ENCODE measurements around the gene IL7R. TPM values are rescaled to one million over a fixed set of nuclear protein-coding genes. Genes with fewer than 3 reads are reported as not detected.

The IL7R gene
- total and polyA plus RNA-seq, 10 of the 15 experiments (the other 5 are each of a cell fraction or from before 2014, with no cell fraction given): 0.40 to 21.1 (median 0.85) TPM

DNA sequence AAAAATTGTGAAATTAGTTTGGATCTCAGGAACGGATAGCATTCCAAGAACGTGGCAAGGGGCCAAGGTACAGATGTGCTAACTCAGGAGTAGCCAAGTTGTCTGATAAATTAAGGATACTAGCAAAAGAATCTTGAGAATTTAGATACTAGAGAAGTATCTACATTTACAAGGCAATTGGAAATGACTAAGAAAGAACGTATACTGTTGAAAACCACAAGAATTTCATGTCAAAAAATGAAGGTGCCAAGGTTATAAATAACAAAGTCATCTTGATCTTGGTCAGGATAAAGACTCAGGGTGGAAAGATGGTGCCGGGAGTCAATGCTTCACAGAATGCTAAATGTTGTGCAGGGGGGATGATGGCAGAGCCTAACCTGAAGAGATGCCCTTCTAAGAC lies 62.5 kb downstream of the IL7R start:
- Histone ChIP-seq H2AFZ (ENCODE audit: control insufficient read depth, low read depth, low read length) (no peak overlapping the region), H3K79me2 (ENCODE audit: control insufficient read depth, insufficient read depth, low read length) (no peaks in the 10 kb centered on the region), H3K9ac (ENCODE audit: control insufficient read depth, insufficient read depth, low read length) (no peak overlapping the region), H3K4me3 (no peak overlapping the region), H3K36me3 (ENCODE audit: control insufficient read depth in 2 of 2, insufficient read depth in 2 of 2, low read length in 1 of 2) (no peaks in the 10 kb centered on the region), H4K20me1 (ENCODE audit: control insufficient read depth, insufficient read depth) (no peaks in the 10 kb centered on the region), H3K4me1 (ENCODE audit: control insufficient read depth, insufficient read depth, low read length) (no peaks in the 10 kb centered on the region), H3K9me3 (replicated peaks; ENCODE audit: control insufficient read depth, insufficient read depth, low read length) (peaks cover 4% of the 10 kb centered on the region; the same call in 2 of the 3 replicates), H3K27ac (ENCODE audit: control insufficient read depth, insufficient read depth) (no peak overlapping the region), H3K27me3 (replicated peaks in 1 of 2; ENCODE audit: control insufficient read depth in 2 of 2, insufficient read depth in 2 of 2, low read length in 1 of 2) (no peaks in the 10 kb centered on the region), H3K4me2 (ENCODE audit: control insufficient read depth, insufficient read depth) (no peak overlapping the region)
- in situ Hi-C loops (cut with MboI): no loop called here
- no TSS peak for BruUV-seq (replicated peaks)
- RAD21 ChIA-PET (ENCODE audit: unreplicated experiment): interaction anchor here (1.0 kb wide), 1 partner anchor 142 kb away, joined by 5 read pairs; no protein-coding TSS in a partner anchor
- peak; percentile 8; the same call in 1 of the 2 replicates for TF ChIP-seq RUNX3 (IDR thresholded peaks at IDR 0.05; ENCODE audit: low read length)
- TF ChIP-seq RAD21 (IDR thresholded peaks at IDR 0.05; ENCODE audit: insufficient read depth, low read depth, low read length): no peak
- no peak for TF ChIP-seq CBX5 (IDR thresholded peaks at IDR 0.05; ENCODE audit: low read depth)
- no peak for DNase-seq (ENCODE audit: low read depth, low spot score)
- intact Hi-C loops (cut with micrococcal nuclease; ENCODE audit: unreplicated experiment): no loop called here
- POLR2A ChIA-PET: no interaction called here
- CTCF ChIA-PET: interaction anchor here (0.6 to 16.3 kb wide), 3 partner anchors 8 to 139 kb away, joined by 3 to 359 read pairs (median 4); no protein-coding TSS in a partner anchor
- SMC1A ChIA-PET (ENCODE audit: uncharacterized antibody, unreplicated experiment): interaction anchor here (1.0 to 2.4 kb wide), 4 partner anchors 8 to 268 kb away, joined by 3 to 7 read pairs (median 4); no protein-coding TSS in a partner anchor
- no peak for FAIRE-seq
- WGBS (ENCODE audit: insufficient coverage, insufficient replicate concordance, low lambda C conversion rate, missing lambda C conversion rate): 11% methylated on average over 4 of the region's 4 CpGs
- ATAC-seq: no peak; the same call in 2 of the 3 replicates

DNA sequence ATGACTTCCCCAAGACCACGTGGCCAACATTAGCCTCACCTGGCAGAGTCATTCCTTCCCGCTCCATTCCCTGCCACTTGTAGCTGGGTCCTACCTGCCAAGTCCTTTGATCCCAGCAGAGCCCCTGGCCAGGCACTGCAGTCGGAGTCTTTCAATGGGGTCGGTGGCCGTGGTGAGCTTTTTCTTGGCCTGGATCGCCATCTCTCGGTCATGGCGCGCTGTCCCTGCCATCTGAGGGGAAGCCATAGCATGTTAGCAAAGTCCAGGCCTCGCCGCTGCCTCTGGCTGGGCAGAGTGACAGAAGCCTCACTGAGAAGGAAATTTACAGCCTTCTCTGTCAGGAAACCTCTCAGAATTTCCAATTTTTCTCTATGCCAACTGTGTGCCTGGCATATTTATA lies 64.2 kb downstream of the IL7R start:
- no peaks in the 10 kb centered on the region for H3K36me3 ChIP-seq (ENCODE audit: control insufficient read depth in 2 of 2, insufficient read depth in 2 of 2, low read length in 1 of 2)
- no peak for DNase-seq (ENCODE audit: low read depth, low spot score)
- POLR2A ChIA-PET: no interaction called here
- BruUV-seq (replicated peaks): no TSS peak
- in situ Hi-C loops (cut with MboI) (loop anchor here (5.0 kb wide), 3 partner anchors 144 to 829 kb away; no protein-coding TSS in a partner anchor), intact Hi-C loops (cut with micrococcal nuclease; ENCODE audit: unreplicated experiment) (loop anchor here (10.0 kb wide), 1 partner anchor 486 kb away; no protein-coding TSS in a partner anchor)
- peak; percentile 65 for ATAC-seq
- H3K79me2 ChIP-seq (ENCODE audit: control insufficient read depth, insufficient read depth, low read length): no peaks in the 10 kb centered on the region
- H3K4me1 ChIP-seq (ENCODE audit: control insufficient read depth, insufficient read depth, low read length): peaks cover 4% of the 10 kb centered on the region; the same call in 1 of the 2 replicates
- H3K4me2 ChIP-seq (ENCODE audit: control insufficient read depth, insufficient read depth): no peak overlapping the region
- SMC1A ChIA-PET (ENCODE audit: uncharacterized antibody, unreplicated experiment): interaction anchor here (1.0 to 13.1 kb wide), 7 partner anchors 14 to 152 kb away, joined by 3 to 276 read pairs (median 4); no protein-coding TSS in a partner anchor
- no peak overlapping the region for H3K27ac ChIP-seq (ENCODE audit: control insufficient read depth, insufficient read depth)
- H2AFZ ChIP-seq (ENCODE audit: control insufficient read depth, low read depth, low read length): no peak overlapping the region
- H4K20me1 ChIP-seq (ENCODE audit: control insufficient read depth, insufficient read depth): no peaks in the 10 kb centered on the region
- no peak for FAIRE-seq
- TF ChIP-seq RAD21 (IDR thresholded peaks at IDR 0.05; ENCODE audit: insufficient read depth, low read depth, low read length): peak; percentile 46; the same call in 1 of the 2 replicates
- peak; percentile 46; the same call in 1 of the 2 replicates for TF ChIP-seq SMC3 (IDR thresholded peaks at IDR 0.05; ENCODE audit: borderline replicate concordance, low read length)
- peak; percentile 31; the same call in 1 of the 2 replicates for TF ChIP-seq YY1 (IDR thresholded peaks at IDR 0.05; ENCODE audit: low read depth, low read length)
- TF ChIP-seq MEF2B (IDR thresholded peaks at IDR 0.05; ENCODE audit: partially characterized antibody, poor library complexity, severe bottlenecking): no peak
- TF ChIP-seq RAD51 (IDR thresholded peaks at IDR 0.05): no peak
- peak; percentile 27; the same call in 1 of the 2 replicates for TF ChIP-seq SPI1 (IDR thresholded peaks at IDR 0.05; ENCODE audit: borderline replicate concordance, insufficient read depth, low read depth, low read length)
- TF ChIP-seq, protein P1, sequence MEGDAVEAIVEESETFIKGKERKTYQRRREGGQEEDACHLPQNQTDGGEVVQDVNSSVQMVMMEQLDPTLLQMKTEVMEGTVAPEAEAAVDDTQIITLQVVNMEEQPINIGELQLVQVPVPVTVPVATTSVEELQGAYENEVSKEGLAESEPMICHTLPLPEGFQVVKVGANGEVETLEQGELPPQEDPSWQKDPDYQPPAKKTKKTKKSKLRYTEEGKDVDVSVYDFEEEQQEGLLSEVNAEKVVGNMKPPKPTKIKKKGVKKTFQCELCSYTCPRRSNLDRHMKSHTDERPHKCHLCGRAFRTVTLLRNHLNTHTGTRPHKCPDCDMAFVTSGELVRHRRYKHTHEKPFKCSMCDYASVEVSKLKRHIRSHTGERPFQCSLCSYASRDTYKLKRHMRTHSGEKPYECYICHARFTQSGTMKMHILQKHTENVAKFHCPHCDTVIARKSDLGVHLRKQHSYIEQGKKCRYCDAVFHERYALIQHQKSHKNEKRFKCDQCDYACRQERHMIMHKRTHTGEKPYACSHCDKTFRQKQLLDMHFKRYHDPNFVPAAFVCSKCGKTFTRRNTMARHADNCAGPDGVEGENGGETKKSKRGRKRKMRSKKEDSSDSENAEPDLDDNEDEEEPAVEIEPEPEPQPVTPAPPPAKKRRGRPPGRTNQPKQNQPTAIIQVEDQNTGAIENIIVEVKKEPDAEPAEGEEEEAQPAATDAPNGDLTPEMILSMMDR (IDR thresholded peaks at IDR 0.05 in 2 of 3, conservative IDR thresholded peaks at IDR 0.05 in 1 of 3; ENCODE audit: control insufficient read depth in 2 of 3, extremely low read depth in 1 of 3, insufficient read depth in 1 of 3, low read depth in 3 of 3, low read length in 3 of 3): peak in 2 of 3 experiments; percentile 7 to 36; a peak in 1 of 6 replicates
- no peak overlapping the region for H3K4me3 ChIP-seq
- no peak overlapping the region for H3K9ac ChIP-seq (ENCODE audit: control insufficient read depth, insufficient read depth, low read length)
- CTCF ChIA-PET: interaction anchor here (1.1 to 16.3 kb wide), 9 partner anchors 12 to 270 kb away, joined by 3 to 359 read pairs (median 8); no protein-coding TSS in a partner anchor
- peaks cover 4% of the 10 kb centered on the region; the same call in 2 of the 3 replicates for H3K9me3 ChIP-seq (replicated peaks; ENCODE audit: control insufficient read depth, insufficient read depth, low read length)
- RAD21 ChIA-PET (ENCODE audit: unreplicated experiment): interaction anchor here (1.0 to 3.4 kb wide), 6 partner anchors 46 to 271 kb away, joined by 3 to 24 read pairs (median 4); no protein-coding TSS in a partner anchor
- no peaks in the 10 kb centered on the region for H3K27me3 ChIP-seq (replicated peaks in 1 of 2; ENCODE audit: control insufficient read depth in 2 of 2, insufficient read depth in 2 of 2, low read length in 1 of 2)
- 57% methylated on average over 11 of the region's 11 CpGs for WGBS (ENCODE audit: insufficient coverage, insufficient replicate concordance, low lambda C conversion rate, missing lambda C conversion rate)

Data from GM12878 (cell line).